ENCODE results near the gene TCEAL6.
"Not testable (repeated sequence)": the region's sequence is repeated elsewhere in the genome, so short reads cannot be mapped to it uniquely, and the experiment has no call there.

Gene TCEAL6

DNA sequence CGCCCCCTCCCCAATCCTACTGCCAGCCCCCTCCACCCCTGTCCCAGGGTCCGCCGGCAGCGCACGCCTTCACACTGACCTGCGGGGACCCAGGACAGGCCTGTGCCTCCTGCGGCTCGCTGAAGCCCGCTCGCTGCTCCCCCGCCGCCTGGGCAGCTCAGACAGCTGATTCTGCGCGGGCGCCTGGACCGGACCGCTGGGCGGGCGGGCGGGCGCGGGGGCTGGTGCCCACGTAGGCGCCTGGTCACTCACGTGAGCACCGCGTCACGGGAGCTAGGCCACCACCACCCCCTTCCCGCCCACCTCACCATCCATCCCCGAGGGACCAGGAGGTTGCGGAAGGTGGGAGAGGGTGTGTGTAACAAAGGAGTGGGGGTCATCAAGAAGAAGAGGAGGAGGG lies at the start of gene TCEAL6:
Gene TCEAL6 (minus strand): TSS at position 208 of the 400 bp plus-strand sequence.
- not testable (repeated sequence) for DNase-seq

DNA sequence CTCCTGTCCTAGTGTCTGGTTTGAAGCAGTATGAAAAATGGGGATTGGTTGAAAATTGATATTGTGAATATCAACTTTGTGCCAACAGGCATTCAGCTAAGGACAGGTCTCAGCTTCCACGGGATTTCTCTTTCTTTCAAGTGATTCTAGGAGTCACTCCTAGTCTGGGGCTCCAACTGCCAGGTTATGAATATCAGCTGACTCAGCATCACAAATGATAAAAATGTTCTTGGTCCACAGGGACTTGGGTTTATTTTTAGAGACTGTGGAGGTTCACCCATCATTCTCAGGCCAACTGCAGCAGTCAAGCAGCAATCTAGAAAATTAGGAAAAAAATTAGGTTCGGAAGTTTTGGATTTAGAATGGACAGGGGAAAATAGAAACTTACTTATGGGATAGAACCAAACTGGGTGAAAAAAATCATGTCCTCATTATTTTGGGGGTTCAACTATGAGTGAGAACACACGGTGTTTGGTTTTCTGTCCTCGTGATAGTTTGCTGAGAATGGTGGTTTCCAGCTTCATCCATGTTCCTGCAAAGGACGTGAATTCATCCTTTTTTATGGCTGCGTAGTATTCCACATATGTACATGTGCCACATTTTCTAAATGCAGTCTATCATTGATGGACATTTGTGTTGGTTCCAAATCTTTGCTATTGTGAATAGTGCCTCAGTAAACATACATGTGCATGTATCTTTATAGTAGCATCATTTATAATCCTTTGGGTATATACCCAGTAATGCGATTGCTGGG lies 43.9 kb upstream of the TCEAL6 start:
- DNase-seq: no peak

DNA sequence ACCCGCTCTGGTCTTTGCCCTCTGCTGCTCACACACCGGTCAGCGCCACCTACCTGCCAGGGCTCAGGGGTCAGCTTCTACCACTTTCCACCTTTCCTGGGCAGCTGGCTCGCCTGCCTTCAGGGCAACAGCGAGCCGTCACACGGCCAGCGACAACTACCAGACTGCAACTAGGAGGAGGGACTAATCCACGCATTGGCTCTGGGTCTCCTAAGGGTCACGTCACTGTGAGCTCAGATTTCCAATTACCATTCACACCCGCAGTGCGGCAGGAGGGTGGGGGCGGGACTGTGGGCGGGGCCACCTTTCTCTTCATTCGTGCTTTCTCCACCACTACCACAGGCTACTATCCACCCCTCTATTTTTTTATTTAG lies 13.5 kb upstream of the TCEAL6 start, which contains the start of gene BEX5:
Gene BEX5 (minus strand): TSS at position 172 of the 374 bp plus-strand sequence. CDS start 1,712 bp downstream, outside the sequence.
- peak; percentile 66 for DNase-seq

DNA sequence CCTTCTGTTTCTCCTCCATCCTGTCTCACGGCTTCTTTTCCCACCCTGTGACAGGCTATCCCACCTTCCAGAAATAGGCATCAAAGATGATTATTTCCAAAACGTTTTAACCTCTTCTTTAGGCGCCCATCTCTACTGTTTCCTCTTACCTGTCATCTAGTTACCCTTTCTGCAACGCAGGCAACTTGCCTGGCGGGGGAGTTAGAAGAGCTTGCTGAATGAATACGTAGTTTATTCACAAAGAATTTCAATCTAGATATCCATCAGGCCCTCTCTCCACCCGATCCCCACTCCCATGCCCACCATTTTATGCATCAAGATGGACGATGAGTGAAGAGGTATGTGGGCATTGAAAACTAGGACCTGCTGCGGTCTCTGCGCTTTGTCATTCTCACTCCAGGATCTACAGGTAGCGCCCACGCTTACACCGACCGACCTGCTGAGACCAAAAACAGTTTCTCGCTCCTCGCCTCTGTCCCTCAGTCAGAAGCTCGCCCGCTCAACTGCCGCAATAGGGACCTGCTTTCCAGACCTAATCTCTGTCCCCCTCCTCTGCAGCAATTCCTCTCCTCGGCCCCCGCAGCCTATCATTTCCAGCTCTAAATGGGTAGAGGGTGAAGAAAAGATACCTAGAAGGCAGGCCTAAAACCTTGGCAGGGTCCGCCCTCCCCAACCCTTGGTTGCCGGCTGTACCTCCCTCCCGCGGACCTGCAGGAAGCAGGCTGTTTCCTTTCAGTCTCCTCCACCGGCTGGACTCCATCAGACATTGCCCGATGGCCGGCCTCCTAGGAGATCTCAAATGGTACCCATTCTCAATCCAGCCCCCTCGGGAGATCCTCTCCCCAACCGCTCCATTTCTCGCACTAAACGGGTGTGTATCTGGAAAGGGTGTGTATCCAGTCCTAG lies 12.9 kb upstream of the TCEAL6 start:
- no peak for DNase-seq

DNA sequence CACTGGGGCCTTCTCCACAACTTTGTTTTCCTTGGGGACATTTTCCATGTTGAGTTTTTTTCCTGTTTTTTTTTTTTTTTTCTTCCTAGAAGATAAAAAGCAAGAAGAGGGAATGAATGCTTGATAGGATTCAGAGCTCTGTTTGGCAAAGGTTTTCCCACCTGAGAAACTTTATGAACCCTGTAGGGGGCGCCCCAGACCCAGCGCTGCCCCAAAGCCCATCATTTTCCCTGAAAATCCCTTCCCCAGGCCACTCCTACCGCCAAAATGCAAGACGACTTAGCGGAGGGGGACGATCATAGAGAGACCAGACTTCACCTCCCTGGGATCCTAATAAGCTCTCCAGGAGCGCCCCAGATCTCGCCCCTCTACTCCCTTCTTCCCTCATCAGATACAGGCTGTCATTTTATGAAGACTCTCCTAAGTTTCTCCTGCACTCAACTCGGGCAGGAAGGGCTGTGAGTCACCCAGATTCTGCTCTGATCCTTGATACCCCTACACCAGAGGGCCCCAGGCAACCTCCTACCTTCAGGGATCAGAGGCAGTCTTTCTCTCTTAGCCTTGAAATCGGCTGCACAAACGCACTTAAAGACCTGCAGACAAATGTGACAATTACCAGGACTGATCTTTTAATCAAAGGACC lies 12.1 kb upstream of the TCEAL6 start:
- DNase-seq: no peak

DNA sequence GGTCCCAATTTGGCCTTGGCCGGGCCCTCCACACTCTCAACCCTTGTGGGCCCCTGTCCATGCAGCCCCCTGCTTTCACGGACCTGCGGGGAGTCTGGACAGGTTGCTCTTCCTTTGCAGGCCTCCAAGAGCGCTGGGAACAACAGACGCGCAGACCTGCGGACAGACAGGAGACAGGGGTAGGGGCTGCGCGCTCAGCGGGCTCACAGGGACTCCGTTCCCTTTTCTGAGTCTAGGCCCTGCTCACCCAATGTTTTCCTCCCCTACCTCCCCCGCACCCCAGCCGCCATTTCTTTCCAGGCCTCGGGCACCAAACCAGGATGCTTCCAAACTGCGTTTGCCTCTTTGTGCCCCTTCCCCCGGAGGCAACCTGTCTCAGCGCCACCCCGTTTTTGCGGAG lies 650 bp downstream of the TCEAL6 start:
- not testable (repeated sequence) for DNase-seq

DNA sequence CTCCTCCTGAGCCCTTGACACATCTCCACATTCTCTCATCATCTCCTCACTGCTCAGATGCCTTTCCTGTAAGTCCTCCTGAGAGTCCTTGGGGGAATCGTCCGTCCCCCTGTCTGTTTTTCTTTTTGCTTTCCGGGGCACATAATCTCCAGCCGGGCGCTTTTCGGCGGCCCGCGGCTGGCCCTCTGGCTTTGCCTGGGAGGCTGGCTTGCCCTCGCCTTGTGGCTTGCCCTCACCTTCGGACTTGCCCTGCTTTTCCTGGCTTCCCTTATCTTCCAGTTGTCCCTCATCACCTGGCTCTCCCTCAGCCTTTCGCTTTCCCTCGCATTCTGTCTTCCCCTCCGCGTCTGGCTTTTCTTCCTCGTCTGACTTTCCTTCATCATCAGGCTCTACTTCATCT lies 1.4 kb downstream of the TCEAL6 start:
- not testable (repeated sequence) for DNase-seq

DNA sequence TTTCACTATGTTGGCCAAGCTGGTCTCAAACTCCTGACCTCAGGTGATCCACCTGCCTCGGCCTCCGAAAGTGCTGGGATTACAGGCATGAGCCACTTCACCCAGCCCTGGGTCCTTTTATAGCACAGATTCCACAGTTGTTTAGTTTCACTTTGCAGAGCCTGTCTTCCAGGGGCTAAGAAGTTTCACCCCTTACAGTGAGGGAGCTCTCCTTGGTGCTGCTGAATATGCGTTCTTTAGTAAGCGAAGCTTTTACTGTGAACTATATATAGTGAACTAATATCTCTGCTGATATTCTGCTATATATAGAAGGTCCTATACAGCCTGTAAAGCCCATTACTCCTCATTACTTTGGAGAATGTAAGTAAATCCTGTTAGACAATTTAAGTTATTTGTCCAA lies 4.2 kb downstream of the TCEAL6 start:
- no peak for DNase-seq

DNA sequence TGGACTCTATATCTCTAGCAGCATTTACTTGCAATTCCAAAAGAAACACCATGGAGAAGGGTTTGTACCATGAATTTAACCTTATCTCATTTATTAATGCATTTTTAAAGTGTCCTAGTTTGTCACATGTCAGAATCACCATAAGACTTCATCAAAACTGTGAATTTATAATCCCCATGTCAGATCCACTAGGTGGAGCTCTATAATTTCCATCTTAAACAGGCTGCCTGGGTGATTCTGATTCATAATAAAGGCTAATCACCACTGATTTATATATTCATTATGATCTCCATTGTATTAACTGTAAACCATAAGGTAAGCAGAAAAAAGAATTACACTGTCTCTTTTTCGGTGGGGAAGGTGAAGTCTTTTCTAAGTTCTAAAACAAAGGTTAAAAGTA lies 12.8 kb downstream of the TCEAL6 start:
- no peak for DNase-seq

DNA sequence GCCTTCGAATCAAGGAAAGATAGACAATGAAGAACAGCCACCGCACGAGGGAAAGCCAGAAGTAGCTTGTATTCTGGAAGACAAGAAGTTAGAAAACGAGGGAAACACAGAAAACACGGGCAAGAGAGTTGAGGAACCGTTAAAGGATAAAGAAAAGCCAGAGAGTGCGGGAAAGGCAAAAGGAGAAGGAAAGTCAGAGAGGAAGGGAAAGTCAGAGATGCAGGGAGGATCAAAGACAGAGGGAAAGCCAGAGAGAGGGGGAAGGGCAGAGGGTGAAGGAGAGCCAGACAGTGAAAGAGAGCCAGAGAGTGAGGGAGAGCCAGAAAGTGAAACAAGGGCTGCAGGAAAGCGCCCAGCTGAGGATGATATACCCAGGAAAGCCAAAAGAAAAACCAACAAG lies 15.4 kb downstream of the TCEAL6 start:
- no peak for DNase-seq

DNA sequence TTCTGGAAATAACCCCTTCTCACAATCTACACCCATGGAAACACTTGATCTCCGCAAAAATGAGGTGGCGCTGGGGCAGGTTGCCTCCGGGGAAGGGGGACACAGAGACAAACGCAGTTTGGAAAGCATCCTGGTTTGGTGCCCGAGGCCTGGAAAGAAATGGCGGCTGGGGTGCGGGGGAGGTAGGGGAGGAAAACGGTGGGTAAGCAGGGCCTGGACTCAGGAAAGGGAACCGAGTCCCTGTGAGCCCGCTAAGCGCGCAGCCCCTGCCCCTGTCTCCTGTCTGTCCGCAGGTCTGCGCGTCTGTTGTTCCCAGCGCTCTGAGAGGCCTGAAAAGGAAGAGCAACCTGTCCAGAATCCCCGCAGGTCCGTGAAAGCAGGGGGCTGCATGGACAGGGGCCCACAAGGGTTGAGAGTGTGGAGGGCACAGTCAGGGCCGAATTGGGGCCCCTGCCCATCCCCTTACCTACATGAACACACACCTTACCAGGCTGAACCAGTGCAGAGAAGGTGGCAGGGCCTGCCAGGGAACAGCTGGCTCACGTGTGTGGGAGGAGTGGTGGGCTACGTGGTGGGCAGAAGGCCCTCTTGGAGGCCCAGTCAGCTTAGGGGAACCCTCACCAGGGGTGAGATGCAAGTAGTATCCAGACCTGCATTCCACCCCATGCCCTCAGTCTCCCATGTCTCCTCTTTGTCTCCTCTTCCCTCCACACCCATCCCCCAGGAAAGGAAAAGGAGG lies 16.0 kb downstream of the TCEAL6 start:
- not testable (repeated sequence) for DNase-seq

DNA sequence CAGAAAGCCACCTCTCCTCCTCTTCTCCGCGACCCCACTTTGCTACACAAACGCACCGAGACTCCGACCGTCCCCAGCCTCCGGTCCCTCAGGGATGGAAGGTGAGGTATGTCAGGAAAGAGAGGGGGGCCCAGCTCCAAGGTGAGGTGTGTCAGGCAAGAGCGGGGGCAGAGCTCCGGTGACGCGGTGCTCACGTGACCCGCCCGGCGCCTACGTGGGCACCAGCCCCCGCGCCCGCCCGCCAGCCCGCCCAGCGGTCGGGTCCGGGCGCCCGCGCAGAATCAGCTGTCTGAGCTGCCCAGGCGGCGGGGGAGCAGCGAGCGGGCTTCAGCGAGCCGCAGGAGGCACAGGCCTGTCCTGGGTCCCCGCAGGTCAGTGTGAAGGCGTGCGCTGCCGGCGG lies 16.8 kb downstream of the TCEAL6 start, which contains the start of gene TCEAL2:
Gene TCEAL2 (plus strand): TSS at position 244 of the 400 bp plus-strand sequence. CDS start 1,152 bp downstream, outside the sequence.
- not testable (repeated sequence) for DNase-seq

DNA sequence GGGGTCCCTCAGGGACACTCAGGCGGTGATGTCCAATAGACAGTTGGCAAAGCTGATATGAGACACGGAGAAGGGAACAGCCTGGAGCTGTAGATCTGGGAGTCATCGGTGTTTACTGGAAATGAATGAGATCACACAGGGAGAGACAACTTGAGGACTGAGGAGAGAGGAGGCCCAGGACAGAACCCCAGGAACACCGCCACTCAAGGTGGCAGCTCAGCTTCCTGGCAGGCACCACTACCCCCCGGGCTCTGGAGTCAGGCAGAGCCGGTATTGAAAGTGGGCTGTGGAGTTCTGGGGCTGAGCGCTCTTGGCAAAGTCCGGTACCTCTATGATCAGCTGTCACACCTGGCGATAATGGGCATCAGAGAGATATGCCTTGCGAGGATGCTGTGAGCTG lies 17.3 kb downstream of the TCEAL6 start:
- not testable (repeated sequence) for DNase-seq

DNA sequence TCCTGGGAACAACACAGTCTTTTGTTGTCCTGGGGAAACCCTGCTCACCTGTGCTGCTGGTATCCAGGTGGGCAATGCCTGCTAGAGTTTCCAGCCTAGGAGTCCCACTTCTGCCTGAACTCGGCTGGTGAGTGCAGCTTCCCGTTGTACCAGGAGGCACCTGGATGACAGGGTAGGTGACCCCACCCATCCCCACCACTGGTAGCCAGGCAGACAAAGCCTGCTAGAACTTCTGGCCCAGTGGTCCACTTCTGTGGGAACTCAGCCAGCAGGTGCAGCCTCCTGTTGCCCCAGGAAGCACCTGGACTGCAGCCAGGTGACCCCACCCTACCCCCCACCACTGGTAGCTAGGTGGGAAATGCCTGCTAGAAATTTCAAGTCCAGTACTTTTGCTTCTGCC lies 26.5 kb downstream of the TCEAL6 start:
- no peak for DNase-seq

DNA sequence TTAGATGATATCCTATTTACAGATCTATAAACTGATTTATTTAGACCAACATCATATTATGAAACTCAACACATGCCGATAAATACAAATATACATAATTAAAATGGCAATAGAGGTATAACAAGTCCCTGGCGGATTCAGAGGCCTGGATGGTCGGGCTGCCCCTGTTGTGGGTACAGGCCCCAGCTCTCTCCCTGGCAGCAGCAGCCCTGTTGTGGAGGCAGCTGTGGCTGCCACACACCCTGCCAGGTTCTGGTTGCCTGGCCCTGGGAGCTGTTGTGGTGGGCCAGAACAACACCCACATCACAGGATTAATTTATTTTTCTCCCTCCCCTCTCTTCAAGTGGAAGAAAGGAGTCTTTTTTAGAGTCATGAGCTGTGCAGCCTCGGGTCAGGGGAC lies 28.9 kb downstream of the TCEAL6 start:
- DNase-seq: no peak

Data from CD4-positive, alpha-beta T cell treated with Interferon gamma for 1 hour (primary cell).